AG04449 (cell line): Measurements from ENCODE around the gene WDR46.

Experiments
- CTCF ChIA-PET: fragments of 350-600 bp; formaldehyde crosslinking; extraction: SDS; loops from one replicate; lab custom pipeline; 2021; ENCODE audit warnings: antibody characterized with exemption; lab: Yijun Ruan, JAX
- POLR2A ChIA-PET: fragments of 400-600, 350-600 bp; formaldehyde crosslinking; extraction: SDS; loops from one replicate; lab custom pipeline; 2020; ENCODE audit warnings: antibody characterized with exemption, inconsistent platforms; lab: Yijun Ruan, JAX
- DNase-seq: peaks from one replicate; pipeline ENCODE4 v3.0.0-alpha.2; 2010; ENCODE audit warnings: low read depth, low spot score
- H3K4me3 ChIP-seq: 2 replicates; pipeline ENCODE4 v1.5.1; 2011; ENCODE audit warnings: low read depth, mild to moderate bottlenecking, control low read depth, low read length
- TF ChIP-seq, protein P1 (sequence below): IDR thresholded peaks from one replicate; pipeline ENCODE4 v1.5.1; 2011; ENCODE audit warnings: mild to moderate bottlenecking, moderate library complexity, low read length, control low read depth, inconsistent platforms; ENCODE audit not compliant: insufficient read depth; ENCODE audit errors: missing control alignments

WDR46 gene

DNA sequence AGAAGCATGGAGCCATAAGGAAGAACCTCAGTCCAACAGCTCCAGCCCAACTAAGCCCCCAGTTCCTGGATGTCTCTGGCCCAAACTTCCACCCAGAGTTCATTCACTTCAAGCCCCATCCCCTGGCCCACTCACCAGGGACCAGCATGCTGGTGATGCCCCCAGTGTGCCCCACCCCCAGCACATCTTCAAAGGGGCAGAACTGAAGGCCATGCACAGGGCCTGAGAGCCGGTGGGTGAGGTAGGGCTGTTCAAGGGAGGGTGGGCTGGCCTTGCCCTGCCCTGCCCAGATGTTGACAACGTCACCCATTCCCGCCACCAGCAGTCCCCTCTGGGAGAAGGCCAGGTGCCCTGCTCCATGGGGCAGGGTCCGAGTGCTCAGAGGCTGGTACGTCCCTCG, 8.5 kb downstream of the WDR46 start:
- ChIA-PET POLR2A (no interaction called here), CTCF (interaction anchor here (0.8 to 6.1 kb wide), 4 partner anchors 9 to 126 kb away, joined by 3 to 41 read pairs (median 4); partner anchors contain the start of genes PFDN6, RGL2 and WDR46)
- no peak for DNase-seq
- TF ChIP-seq, protein P1, sequence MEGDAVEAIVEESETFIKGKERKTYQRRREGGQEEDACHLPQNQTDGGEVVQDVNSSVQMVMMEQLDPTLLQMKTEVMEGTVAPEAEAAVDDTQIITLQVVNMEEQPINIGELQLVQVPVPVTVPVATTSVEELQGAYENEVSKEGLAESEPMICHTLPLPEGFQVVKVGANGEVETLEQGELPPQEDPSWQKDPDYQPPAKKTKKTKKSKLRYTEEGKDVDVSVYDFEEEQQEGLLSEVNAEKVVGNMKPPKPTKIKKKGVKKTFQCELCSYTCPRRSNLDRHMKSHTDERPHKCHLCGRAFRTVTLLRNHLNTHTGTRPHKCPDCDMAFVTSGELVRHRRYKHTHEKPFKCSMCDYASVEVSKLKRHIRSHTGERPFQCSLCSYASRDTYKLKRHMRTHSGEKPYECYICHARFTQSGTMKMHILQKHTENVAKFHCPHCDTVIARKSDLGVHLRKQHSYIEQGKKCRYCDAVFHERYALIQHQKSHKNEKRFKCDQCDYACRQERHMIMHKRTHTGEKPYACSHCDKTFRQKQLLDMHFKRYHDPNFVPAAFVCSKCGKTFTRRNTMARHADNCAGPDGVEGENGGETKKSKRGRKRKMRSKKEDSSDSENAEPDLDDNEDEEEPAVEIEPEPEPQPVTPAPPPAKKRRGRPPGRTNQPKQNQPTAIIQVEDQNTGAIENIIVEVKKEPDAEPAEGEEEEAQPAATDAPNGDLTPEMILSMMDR = no peak
- no peak overlapping the region for H3K4me3 ChIP-seq

DNA sequence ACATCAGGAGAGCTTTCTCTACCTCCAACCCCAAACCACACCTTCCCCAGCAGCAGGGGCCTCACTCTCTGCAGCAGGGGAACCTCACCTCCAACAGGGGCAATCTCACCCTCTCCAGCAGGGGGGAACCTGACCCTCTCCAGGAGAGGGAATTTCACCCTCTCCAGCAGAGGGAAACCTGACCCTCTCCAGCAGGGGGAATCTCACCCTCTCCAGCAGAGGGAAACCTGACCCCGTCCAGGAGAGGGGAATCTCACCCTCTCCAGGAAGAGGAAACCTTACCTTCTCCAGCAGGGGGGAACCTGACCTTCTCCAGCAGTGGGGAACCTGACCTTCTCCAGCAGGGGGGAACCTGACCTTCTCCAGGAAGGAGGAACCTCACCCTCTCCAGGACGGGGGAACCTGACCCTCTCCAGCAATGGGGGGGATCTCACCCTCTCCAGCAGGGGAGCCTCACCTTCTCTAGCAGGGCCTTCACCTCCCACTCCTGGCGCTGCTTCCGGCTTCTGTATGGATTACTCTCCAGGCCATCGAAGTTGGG, 9.0 kb downstream of the WDR46 start:
- POLR2A ChIA-PET = interaction anchor here (3.9 kb wide), 1 partner anchor 8 kb away, joined by 57 read pairs; the partner anchor contains the start of genes PFDN6 and WDR46
- TF ChIP-seq, protein P1 = peak; percentile 72
- CTCF ChIA-PET = interaction anchor here (0.8 to 6.1 kb wide), 4 partner anchors 9 to 40 kb away, joined by 3 to 41 read pairs (median 4); partner anchors contain the start of genes PFDN6, RGL2 and WDR46
- no peak for DNase-seq
- no peak overlapping the region for H3K4me3 ChIP-seq

DNA sequence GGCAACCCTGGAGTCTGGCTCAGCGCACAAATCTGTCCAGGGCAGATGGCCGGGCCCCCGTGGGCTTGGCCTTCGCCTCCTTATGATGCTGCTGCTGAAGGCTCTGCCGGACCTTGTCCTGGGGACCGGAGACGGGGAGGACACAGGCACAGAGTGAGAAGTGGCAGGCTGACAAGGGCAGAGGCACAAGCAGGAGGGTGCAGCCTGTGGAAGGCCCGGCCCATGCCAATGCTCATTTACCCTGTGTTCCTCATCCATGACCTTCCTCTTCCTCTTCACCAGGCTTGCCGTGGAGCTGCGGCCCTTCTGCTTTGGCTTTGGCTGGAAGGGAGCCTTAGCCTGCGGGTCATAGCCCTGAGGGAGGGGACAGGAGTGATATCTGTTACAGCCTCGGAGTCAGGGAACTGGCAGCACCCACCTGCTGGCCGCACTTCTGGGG, 9.8 kb downstream of the WDR46 start:
- TF ChIP-seq, protein P1 = no peak
- DNase-seq = no peak
- POLR2A ChIA-PET = interaction anchor here (3.9 kb wide), 1 partner anchor 9 kb away, joined by 57 read pairs; the partner anchor contains the start of genes PFDN6 and WDR46
- CTCF ChIA-PET = interaction anchor here (1.0 to 6.1 kb wide), 2 partner anchors 10 to 20 kb away, joined by 3 to 41 read pairs; partner anchors contain the start of genes PFDN6 and WDR46
- H3K4me3 ChIP-seq = no peak overlapping the region

DNA sequence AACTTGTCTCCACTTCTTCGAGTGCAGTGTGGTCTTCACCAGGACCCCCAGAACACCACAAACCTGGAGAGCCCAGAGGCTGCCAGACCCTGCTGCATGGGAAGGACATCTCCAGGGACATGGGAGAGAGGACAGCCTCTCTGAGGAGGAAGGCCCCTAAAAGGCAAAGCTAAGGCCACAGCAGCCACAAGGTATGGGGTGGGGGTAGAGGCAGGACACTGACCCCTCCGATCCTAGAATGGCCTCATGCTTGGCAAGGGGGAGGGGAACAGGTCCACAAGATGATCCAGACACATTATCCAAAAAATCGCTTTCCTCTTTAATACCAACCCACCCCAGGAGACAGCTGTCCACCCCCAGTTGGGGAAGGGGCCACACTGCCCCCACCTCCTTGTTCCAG, 10.2 kb downstream of the WDR46 start:
- no peak for DNase-seq
- TF ChIP-seq, protein P1 = no peak

DNA sequence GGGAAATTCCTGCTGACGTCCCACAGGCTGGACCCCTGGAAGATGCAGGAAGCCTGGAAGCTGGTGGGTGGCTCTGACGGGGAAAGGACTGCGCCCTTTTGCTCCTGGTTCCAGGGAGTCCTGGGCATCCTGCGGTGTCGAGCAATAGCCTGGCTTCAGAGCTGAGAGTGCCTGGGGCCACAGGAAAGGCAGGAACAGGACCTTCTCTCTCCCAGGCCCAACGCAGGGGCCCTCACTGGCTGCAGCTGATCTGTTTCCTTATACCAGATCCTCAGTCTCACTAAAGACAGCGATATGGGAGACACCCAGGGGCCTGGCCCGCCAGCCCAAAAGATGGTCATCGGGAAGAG, 10.7 kb downstream of the WDR46 start:
- no peak for DNase-seq
- H3K4me3 ChIP-seq = no peak overlapping the region
- TF ChIP-seq, protein P1 = no peak
- POLR2A ChIA-PET = interaction anchor here (1.0 to 3.9 kb wide), 6 partner anchors 10 to 74 kb away, joined by 3 to 57 read pairs (median 5); partner anchors contain the start of genes HSD17B8, PFDN6, RGL2 and WDR46
- CTCF ChIA-PET = interaction anchor here (1.4 to 6.1 kb wide), 4 partner anchors 11 to 67 kb away, joined by 3 to 41 read pairs (median 5); partner anchors contain the start of genes PFDN6 and WDR46

More for the DNA sequence above, 10.2 kb downstream of the WDR46 start:
- ChIA-PET POLR2A (interaction anchor here (1.2 to 3.9 kb wide), 2 partner anchors 9 to 19 kb away, joined by 5 to 57 read pairs; partner anchors contain the start of genes PFDN6 and WDR46), CTCF (interaction anchor here (1.4 to 6.1 kb wide), 3 partner anchors 10 to 67 kb away, joined by 3 to 41 read pairs (median 3); partner anchors contain the start of genes PFDN6 and WDR46)
- no peak overlapping the region for H3K4me3 ChIP-seq
